22Rv1 (cell line): ENCODE results near the gene FTSJ1.
"Not testable (repeated sequence)": the region's sequence is repeated elsewhere in the genome, so short reads cannot be mapped to it uniquely, and the experiment has no call there.

Experiments used
- H3K27ac ChIP-seq: fragments of 450-650 bp; 2 replicates; pipeline ENCODE4 v1.5.1; 2017
- CTCF ChIP-seq: fragments of 450-650 bp; IDR thresholded peaks from 2 replicates; pipeline ENCODE4 v1.5.1; 2017; ENCODE audit warnings: mild to moderate bottlenecking
- ZFX ChIP-seq: fragments of 450-650 bp; IDR thresholded peaks from 2 replicates; pipeline ENCODE4 v1.6.1; 2017; ENCODE audit warnings: antibody characterized with exemption, borderline replicate concordance

FTSJ1 gene

GRCh38 chrX:48520455-48520854 lies 44.5 kb downstream of the FTSJ1 start:
- TF ChIP-seq ZFX = no peak
- TF ChIP-seq CTCF = no peak
- H3K27ac ChIP-seq = peak overlapping the region; percentile 74; the same call in 1 of the 2 replicates

GRCh38 chrX:48520976-48521352 lies 45.0 kb downstream of the FTSJ1 start:
- TF ChIP-seq ZFX (no peak), CTCF (no peak)

GRCh38 chrX:48521353-48522243 lies 45.6 kb downstream of the FTSJ1 start, which contains the start of gene EBP:
Gene EBP, plus strand, starts transcription at chrX:48521808. Its CDS starts 1,964 bp downstream, at chrX:48523772.
- TF ChIP-seq ZFX = no peak
- no peak for TF ChIP-seq CTCF
- peak within 1 kb of the TSS; percentile 74 for H3K27ac ChIP-seq

More at GRCh38 chrX:48520976-48521352, 45.0 kb downstream of the FTSJ1 start:
- H3K27ac ChIP-seq = peak overlapping the region; percentile 74

GRCh38 chrX:48522291-48522690 lies 46.3 kb downstream of the FTSJ1 start:
- TF ChIP-seq CTCF = no peak
- no peak for TF ChIP-seq ZFX
- H3K27ac ChIP-seq = peak overlapping the region; percentile 74

GRCh38 chrX:48523682-48524081 lies 47.7 kb downstream of the FTSJ1 start:
- H3K27ac ChIP-seq = no peak overlapping the region
- TF ChIP-seq CTCF (no peak), ZFX (no peak)

GRCh38 chrX:48525853-48526252 lies 49.9 kb downstream of the FTSJ1 start:
- not testable (repeated sequence) for H3K27ac ChIP-seq

GRCh38 chrX:48530736-48531135 lies 54.7 kb downstream of the FTSJ1 start:
- peak overlapping the region; percentile 71 for H3K27ac ChIP-seq
- TF ChIP-seq ZFX (no peak), CTCF (no peak)
